Activated naive CD4-positive, alpha-beta T cell treated with anti-CD3 and anti-CD28 coated beads for 36 hours (primary cell): ENCODE results near the gene LRFN4. TPM values are rescaled to one million over a fixed set of nuclear protein-coding genes. Genes with fewer than 3 reads are reported as not detected.
A peak's percentile ranks its signal among the peaks of the same experiment; 100 is the strongest.

Experiments
- CTCF ChIA-PET: fragments of 350-600 bp; sonication (Branson Sonifier 250); formaldehyde crosslinking; loops from one replicate; lab custom pipeline; 2021; ENCODE audit warnings: antibody characterized with exemption; lab: Charles Lee
- DNase-seq: peaks from one replicate; pipeline ENCODE4 v3.0.0-alpha.2; 2020
- H3K27ac Mint-ChIP-seq: one replicate; pipeline ENCODE4 v1.8.0; 2021; ENCODE audit warnings: mild to moderate bottlenecking, mixed read lengths
- H3K27me3 Mint-ChIP-seq: one replicate; pipeline ENCODE4 v1.8.0; 2021; ENCODE audit warnings: low read depth, mixed read lengths
- H3K36me3 Mint-ChIP-seq: one replicate; pipeline ENCODE4 v1.8.0; 2021; ENCODE audit warnings: low read depth, mixed read lengths
- H3K4me1 Mint-ChIP-seq: one replicate; pipeline ENCODE4 v1.8.0; 2021; ENCODE audit warnings: low read depth, mixed read lengths
- H3K4me3 Mint-ChIP-seq: one replicate; pipeline ENCODE4 v1.8.0; 2021; ENCODE audit warnings: mild to moderate bottlenecking, moderate library complexity, mixed read lengths
- H3K9me3 Mint-ChIP-seq: one replicate; pipeline ENCODE4 v1.8.0; 2021; ENCODE audit warnings: mixed read lengths
- intact Hi-C: fragments of 100-400 bp; cut with micrococcal nuclease; formaldehyde crosslinking; loops from one replicate; pipeline ENCODE4 v1.15.1; 2023
- total RNA-seq, 2 experiments: library from RNA; stranded (reverse); gene quantifications; one replicate each; pipeline ENCODE4 v1.2.3, GENCODE V29; 2021

The LRFN4 gene
- total RNA-seq, 2 experiments from 2014 or later: 13.3 to 16.1 TPM

DNA sequence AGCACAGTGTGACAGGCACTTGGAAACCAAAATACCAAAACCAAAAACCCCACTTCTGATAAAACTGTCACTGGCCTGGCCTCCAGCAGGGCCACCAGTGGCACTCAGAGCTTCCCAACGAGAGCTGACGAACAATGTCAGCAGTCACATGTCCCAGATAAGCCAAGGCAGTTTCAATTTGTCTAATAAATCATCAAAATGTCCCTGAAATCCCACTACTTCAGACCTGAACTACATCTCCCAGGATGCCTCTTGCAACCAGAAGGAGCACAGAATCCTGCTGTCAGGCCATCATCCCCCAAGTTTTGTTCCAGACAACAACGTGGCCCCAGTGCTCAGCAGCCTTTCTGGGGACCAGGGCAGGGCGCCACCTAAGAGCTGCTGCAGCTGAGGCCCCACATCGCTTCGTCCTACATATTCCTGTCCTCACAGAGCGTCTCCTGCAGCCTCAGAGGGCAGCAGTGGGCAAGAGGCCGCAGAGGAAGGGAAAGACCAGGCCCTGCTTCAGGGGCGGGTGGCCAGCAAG lies 25.1 kb downstream of the LRFN4 start:
- H3K27me3 Mint-ChIP-seq: no peaks in the 10 kb centered on the region
- H3K9me3 Mint-ChIP-seq: no peaks in the 10 kb centered on the region
- H3K27ac Mint-ChIP-seq: no peak overlapping the region
- H3K36me3 Mint-ChIP-seq: no peaks in the 10 kb centered on the region
- CTCF ChIA-PET: interaction anchor here (1.4 to 2.1 kb wide), 3 partner anchors 10 to 40 kb away, joined by 3 to 6 read pairs (median 4); no protein-coding TSS in a partner anchor
- intact Hi-C loops: loop anchor here (2.0 to 5.0 kb wide), 2 partner anchors 40 to 187 kb away; partner anchors contain the start of gene RCE1
- no peak overlapping the region for H3K4me3 Mint-ChIP-seq
- DNase-seq: no peak
- peaks cover 16% of the 10 kb centered on the region for H3K4me1 Mint-ChIP-seq

DNA sequence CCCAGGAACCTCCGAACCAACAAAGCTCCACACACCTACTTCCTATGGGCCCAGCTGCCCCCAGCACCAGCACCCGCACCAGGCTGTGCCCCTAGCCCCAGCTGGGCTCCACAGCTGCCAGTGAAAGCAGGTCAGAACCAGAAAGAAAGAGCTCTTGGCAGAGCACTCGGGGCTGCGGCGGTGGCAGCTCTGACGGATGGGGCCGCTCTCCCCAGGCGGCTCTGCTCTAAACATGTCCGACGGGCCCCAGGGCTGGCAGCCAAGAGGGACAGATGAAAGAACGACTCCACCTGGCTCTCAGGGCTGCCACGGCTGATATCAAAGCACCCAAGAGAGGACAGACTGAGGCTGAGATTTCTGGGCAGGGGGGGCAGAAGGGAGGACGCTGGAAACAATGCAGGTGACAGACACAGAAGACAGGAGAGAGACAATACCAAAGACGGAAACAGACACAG lies 25.7 kb downstream of the LRFN4 start:
- no peak for DNase-seq
- H3K27me3 Mint-ChIP-seq: no peaks in the 10 kb centered on the region
- H3K4me1 Mint-ChIP-seq: peaks cover 16% of the 10 kb centered on the region
- CTCF ChIA-PET: interaction anchor here (1.0 to 1.7 kb wide), 4 partner anchors 15 to 190 kb away, joined by 3 to 4 read pairs (median 3); no protein-coding TSS in a partner anchor
- H3K9me3 Mint-ChIP-seq: no peaks in the 10 kb centered on the region
- intact Hi-C loops: loop anchor here (2.0 to 5.0 kb wide), 2 partner anchors 40 to 188 kb away; partner anchors contain the start of gene RCE1
- H3K4me3 Mint-ChIP-seq: no peak overlapping the region
- no peak overlapping the region for H3K27ac Mint-ChIP-seq
- no peaks in the 10 kb centered on the region for H3K36me3 Mint-ChIP-seq

DNA sequence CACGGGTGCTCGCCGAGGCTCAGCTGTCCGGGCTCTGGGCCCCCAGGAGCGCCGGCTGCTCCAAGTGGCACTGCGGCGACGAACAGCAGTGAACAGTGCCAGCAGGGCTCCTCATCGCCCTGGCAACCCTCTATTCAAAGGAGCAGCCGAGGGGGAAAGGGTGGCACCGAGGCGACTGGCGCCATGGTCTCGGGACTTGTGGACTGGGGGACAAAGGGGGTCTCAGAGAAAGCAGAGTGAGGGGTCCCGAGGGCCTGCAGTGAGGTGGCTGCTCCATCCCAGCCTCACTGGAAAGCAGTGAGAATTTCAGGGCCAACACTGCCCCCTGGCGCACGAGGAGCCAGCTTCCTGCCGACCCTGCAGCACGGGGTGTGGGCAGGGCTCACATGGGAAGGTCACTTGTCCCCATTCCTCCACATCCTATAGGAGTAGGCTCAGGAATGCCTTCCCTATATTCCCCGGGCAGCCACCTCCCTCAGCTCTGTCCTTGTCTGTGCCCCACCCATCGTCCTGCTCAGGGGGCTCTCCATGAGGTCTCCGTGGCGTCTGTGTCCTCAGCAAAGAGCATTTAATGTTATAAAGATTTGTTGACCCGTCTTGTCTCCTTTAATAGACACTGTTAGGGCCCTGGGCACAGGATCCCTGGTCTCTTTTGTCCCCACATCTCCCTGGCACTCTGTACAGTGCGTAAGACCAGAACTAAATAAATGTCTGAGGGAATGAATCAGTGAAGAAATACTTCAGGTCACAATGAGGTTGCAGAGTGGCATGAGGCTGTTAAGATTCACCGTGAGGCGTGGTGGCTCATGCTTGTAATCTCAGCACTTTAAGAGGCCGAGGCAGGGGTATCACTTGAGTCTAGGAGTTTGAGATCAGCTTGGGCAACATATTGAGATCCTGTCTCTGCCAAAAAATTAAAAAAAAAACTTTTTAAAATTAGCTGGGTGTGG lies 26.4 kb downstream of the LRFN4 start:
- intact Hi-C loops: loop anchor here (2.0 to 5.0 kb wide), 2 partner anchors 41 to 188 kb away; partner anchors contain the start of gene RCE1
- no peaks in the 10 kb centered on the region for H3K36me3 Mint-ChIP-seq
- no peaks in the 10 kb centered on the region for H3K9me3 Mint-ChIP-seq
- no peak overlapping the region for H3K27ac Mint-ChIP-seq
- peak; percentile 79 for DNase-seq
- H3K4me1 Mint-ChIP-seq: peaks cover 16% of the 10 kb centered on the region
- no peaks in the 10 kb centered on the region for H3K27me3 Mint-ChIP-seq
- CTCF ChIA-PET: interaction anchor here (0.6 to 1.4 kb wide), 8 partner anchors 9 to 191 kb away, joined by 3 to 5 read pairs (median 3); no protein-coding TSS in a partner anchor
- no peak overlapping the region for H3K4me3 Mint-ChIP-seq

DNA sequence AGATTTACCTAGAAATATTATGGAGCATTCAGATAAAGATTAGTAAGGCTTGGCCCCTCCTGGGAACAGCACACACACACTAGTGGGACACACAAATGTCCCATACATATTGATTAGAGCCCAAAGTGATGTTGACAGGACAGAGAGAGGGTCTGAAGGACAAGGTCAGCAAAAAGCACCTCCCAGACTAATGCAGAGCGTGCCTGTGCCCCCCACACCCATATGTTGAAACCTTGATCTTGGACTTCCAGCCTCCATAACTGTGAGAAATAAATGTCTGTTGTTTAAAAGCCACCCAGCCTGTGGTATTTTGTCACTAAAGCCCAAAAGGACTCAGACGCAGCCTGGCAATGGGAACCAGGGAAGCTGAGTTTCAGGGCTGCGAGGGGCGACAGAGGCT lies 27.6 kb downstream of the LRFN4 start:
- Mint-ChIP-seq H3K4me3 (no peak overlapping the region), H3K4me1 (peaks cover 16% of the 10 kb centered on the region), H3K9me3 (no peaks in the 10 kb centered on the region), H3K27ac (no peak overlapping the region), H3K36me3 (no peaks in the 10 kb centered on the region), H3K27me3 (no peaks in the 10 kb centered on the region)
- DNase-seq: no peak
- CTCF ChIA-PET: interaction anchor here (0.5 to 1.4 kb wide), 6 partner anchors 8 to 192 kb away, joined by 3 to 5 read pairs (median 4); no protein-coding TSS in a partner anchor
- intact Hi-C loops: loop anchor here (5.0 kb wide), 1 partner anchor 42 kb away; the partner anchor contains the start of gene RCE1

DNA sequence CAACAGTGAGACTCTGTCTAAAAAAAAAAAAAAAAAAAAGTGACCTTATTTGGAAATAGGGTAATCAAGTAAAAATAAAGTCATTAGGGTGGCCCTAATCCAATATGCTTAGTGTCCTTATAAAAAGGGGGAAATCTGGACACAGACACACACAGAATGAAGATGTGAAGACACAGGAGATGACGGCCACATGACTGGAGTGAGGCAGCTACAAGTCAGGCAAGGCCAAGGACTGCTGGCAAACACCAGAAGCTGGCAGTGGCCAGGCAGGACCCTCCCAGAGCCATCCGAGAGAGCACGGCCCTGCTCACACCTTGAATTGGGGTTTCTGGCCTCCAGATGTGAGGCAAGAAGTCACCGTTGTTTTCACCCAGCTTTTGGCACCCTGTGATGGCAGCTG lies 28.6 kb downstream of the LRFN4 start:
- CTCF ChIA-PET: no interaction called here
- H3K4me1 Mint-ChIP-seq: peaks cover 11% of the 10 kb centered on the region

DNA sequence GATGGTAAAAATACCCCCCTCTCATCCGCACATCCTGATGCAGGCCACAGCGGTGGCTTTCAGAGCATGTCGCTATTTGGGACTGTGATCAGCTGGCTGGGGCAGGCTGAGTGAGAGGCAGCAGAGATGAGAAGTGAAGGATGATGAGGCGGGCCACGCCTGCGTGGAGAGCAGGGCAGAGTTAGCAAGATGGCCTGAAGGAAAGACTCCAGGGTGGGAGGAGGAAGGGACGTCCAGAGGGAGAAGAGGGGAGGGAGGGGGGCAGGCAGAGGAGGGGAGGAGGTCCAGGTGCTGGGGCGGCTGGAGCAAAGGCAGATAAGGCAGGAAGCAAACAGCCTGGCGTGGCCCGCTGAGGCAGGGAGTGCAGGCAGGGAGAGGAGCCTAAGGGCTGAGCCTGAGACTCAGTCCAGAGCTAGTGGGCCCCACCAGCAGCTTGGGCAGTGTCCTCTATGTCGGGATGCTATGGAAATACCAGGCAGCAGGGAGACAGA lies 29.1 kb downstream of the LRFN4 start:
- H3K4me3 Mint-ChIP-seq: no peak overlapping the region
- H3K27me3 Mint-ChIP-seq: no peaks in the 10 kb centered on the region
- H3K27ac Mint-ChIP-seq: no peak overlapping the region
- peaks cover 5% of the 10 kb centered on the region for H3K4me1 Mint-ChIP-seq
- CTCF ChIA-PET: no interaction called here
- no peaks in the 10 kb centered on the region for H3K9me3 Mint-ChIP-seq
- no peaks in the 10 kb centered on the region for H3K36me3 Mint-ChIP-seq
- no peak for DNase-seq
- intact Hi-C loops: no loop called here

More for the DNA sequence above, 28.6 kb downstream of the LRFN4 start:
- Mint-ChIP-seq H3K4me3 (no peak overlapping the region), H3K9me3 (no peaks in the 10 kb centered on the region), H3K27ac (no peak overlapping the region), H3K27me3 (no peaks in the 10 kb centered on the region), H3K36me3 (no peaks in the 10 kb centered on the region)
- no peak for DNase-seq
- intact Hi-C loops: no loop called here

DNA sequence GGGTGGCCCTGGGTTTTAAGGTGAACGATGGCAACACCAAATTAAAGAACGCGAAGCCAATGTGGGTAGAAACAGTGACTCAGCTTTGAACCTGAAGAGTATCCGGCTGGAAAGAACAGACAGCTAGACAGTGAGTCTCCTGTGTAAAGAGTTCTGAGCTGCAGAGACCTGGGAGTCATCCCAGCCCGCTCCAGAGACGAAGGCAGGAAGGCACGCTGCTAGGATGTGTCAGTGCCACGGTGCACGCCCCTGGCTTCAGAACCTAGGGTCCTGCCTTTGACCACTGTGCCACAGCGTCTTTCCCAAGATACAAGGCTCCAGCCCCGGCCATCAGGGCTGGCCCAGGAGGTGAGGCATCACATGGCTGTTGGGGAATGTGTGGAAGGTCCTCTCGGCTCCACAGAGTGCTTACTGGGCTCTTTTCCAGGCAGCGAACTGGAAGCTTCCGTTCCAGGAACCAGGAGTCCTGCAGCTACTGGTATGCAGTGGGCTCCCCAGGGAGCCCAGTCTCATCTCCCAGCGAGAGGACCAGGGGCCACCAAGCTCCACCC lies 29.9 kb downstream of the LRFN4 start:
- no peaks in the 10 kb centered on the region for H3K9me3 Mint-ChIP-seq
- no peaks in the 10 kb centered on the region for H3K27me3 Mint-ChIP-seq
- peaks cover under 1% of the 10 kb centered on the region for H3K4me1 Mint-ChIP-seq
- intact Hi-C loops: no loop called here
- no peak for DNase-seq
- CTCF ChIA-PET: no interaction called here
- no peak overlapping the region for H3K27ac Mint-ChIP-seq
- no peaks in the 10 kb centered on the region for H3K36me3 Mint-ChIP-seq
- H3K4me3 Mint-ChIP-seq: no peak overlapping the region

DNA sequence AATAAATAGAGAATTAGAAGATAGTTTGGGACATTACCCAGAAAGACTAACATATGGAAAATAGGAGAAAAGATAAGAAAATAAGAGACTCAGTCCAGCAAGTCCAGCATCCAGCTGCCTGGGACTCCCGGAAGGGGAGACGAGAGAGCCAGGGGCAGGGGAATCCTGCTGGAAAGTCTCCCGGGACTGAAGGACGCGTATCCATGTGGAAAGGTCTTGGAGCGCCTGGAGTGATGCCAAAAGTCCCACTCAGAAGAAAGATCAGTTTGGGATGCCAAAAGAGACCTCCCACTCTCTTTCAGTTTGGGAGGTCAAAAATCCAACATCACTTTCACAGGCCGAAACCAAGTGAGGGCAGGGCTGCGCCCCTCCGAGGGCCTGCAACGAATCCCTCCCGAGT lies 30.7 kb downstream of the LRFN4 start:
- no peaks in the 10 kb centered on the region for H3K27me3 Mint-ChIP-seq
- peaks cover 8% of the 10 kb centered on the region for H3K4me1 Mint-ChIP-seq
- H3K4me3 Mint-ChIP-seq: no peak overlapping the region
- H3K36me3 Mint-ChIP-seq: no peaks in the 10 kb centered on the region
- H3K27ac Mint-ChIP-seq: no peak overlapping the region
- H3K9me3 Mint-ChIP-seq: no peaks in the 10 kb centered on the region
- intact Hi-C loops: no loop called here
- CTCF ChIA-PET: no interaction called here
- no peak for DNase-seq

DNA sequence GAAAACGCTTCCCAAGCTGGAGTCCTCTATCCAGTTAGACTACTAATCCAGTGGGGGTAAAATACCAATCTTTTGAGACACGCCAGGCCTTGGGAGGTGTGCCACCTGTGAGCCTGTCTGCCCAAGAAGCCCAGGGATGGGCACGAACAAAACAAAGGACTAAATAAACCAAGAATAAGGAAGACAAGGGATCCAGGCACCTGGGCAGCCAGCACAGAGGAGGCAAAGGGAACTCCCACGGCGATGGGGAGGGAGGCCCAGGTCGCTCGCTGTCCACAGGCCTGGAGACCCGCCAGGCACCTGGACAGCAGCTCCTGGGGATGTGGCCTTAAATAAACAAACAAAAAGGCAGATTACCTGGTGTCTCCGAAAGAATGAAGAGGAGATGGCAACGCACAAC lies 31.4 kb downstream of the LRFN4 start:
- CTCF ChIA-PET: interaction anchor here (0.6 kb wide), 1 partner anchor 51 kb away, joined by 3 read pairs; no protein-coding TSS in a partner anchor
- Mint-ChIP-seq H3K36me3 (no peaks in the 10 kb centered on the region), H3K27me3 (no peaks in the 10 kb centered on the region), H3K9me3 (no peaks in the 10 kb centered on the region), H3K4me1 (peaks cover 8% of the 10 kb centered on the region), H3K4me3 (no peak overlapping the region), H3K27ac (no peak overlapping the region)
- intact Hi-C loops: no loop called here
- DNase-seq: no peak

DNA sequence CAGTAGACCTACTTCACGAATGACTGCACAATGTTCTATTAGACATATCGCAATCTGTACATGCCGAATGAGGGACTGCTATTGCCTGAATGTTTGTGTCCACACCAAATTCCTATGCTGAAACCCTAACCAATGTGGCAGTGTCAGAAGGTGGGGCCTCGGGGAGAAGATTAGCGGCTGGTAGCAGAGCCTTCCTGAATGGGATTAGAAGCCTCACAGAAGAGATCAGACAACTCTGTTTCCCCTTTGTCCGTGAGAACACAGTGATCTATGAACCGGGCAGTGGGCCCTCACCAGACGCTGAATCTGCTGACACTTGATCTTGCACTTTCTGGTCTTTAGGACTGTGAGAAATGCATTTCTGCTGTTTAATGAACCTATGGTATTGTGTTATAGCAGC lies 33.1 kb downstream of the LRFN4 start:
- H3K4me1 Mint-ChIP-seq: peaks cover 8% of the 10 kb centered on the region
- no peaks in the 10 kb centered on the region for H3K36me3 Mint-ChIP-seq
- H3K4me3 Mint-ChIP-seq: no peak overlapping the region
- H3K9me3 Mint-ChIP-seq: no peaks in the 10 kb centered on the region
- intact Hi-C loops: loop anchor here (5.0 kb wide), 2 partner anchors 87 to 132 kb away; partner anchors contain the start of genes C11orf86 and SYT12
- CTCF ChIA-PET: no interaction called here
- DNase-seq: no peak
- H3K27me3 Mint-ChIP-seq: no peaks in the 10 kb centered on the region
- H3K27ac Mint-ChIP-seq: no peak overlapping the region

DNA sequence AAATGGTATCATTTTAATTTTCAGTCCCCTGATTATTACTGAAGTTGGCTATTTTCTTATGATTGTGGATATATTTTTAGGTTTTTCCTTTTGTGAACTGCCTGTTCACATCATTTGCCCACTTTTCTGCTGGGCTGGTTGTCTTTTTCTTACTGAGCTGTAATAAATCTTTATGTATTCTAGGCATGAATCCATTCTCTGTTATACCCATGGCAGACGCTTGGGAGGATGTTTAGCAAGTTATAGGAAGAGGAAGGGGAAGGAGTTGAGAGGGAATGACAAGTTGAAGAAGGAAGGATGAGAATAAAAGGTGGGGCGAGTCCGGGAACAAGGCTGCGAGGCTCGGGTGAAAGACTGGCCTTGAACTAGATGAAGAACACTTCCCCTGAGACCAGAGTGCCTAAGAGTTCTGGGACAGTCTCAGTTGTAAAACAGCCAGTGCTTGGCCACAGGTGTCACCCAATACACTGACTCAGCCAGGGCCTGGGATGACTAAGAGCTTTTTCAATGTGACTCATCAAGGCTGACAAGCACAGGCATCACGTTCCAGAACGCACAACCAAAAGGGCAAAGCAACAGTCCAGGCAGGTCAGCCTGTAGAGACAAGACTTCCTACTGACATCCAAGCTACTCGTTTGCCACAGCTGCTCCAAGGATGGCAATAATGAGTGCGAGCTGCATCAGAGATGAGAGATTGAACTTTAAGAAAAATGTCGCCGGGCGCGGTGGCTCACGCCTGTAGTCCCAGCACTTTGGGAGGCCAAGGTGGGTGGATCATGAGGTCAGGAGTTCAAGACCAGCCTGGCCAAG lies 35.2 kb downstream of the LRFN4 start:
- Mint-ChIP-seq H3K27ac (no peak overlapping the region), H3K27me3 (no peaks in the 10 kb centered on the region), H3K4me3 (no peak overlapping the region), H3K9me3 (no peaks in the 10 kb centered on the region), H3K4me1 (peaks cover 8% of the 10 kb centered on the region), H3K36me3 (no peaks in the 10 kb centered on the region)
- CTCF ChIA-PET: interaction anchor here (1.1 kb wide), 1 partner anchor 8 kb away, joined by 5 read pairs; no protein-coding TSS in a partner anchor
- DNase-seq: peak; percentile 80
- intact Hi-C loops: loop anchor here (5.0 kb wide), 2 partner anchors 85 to 130 kb away; partner anchors contain the start of genes C11orf86 and SYT12
